ENCODE results near the gene CDC73.

- TF ChIP-seq CTCF (IDR thresholded peaks at IDR 0.05; ENCODE audit: low read depth, low read length, missing input control) = no peak
- TF ChIP-seq JUND (IDR thresholded peaks at IDR 0.05) = no peak
- TF ChIP-seq RAD21 (IDR thresholded peaks at IDR 0.05) = no peak
- TF ChIP-seq ATF3 (IDR thresholded peaks at IDR 0.05) = no peak
- no peak for TF ChIP-seq RXRA (IDR thresholded peaks at IDR 0.05)
- no peak for TF ChIP-seq FOXA2 (IDR thresholded peaks at IDR 0.05)
- TF ChIP-seq EGR1 (IDR thresholded peaks at IDR 0.05; ENCODE audit: low read depth in 2 of 2) = no peak
- TF ChIP-seq MAX (IDR thresholded peaks at IDR 0.05) = no peak
- TF ChIP-seq TAF1 (conservative IDR thresholded peaks at IDR 0.05) = no peak
- no peak for TF ChIP-seq SP1 (IDR thresholded peaks at IDR 0.05)
- no peak for TF ChIP-seq REST (IDR thresholded peaks at IDR 0.05)
- no peak for TF ChIP-seq GABPA (IDR thresholded peaks at IDR 0.05 in 1 of 2, conservative IDR thresholded peaks at IDR 0.05 in 1 of 2)
- no peak for TF ChIP-seq NR2F2 (IDR thresholded peaks at IDR 0.05)
Measured at GRCh38 chr1:193303849-193304248, 182.0 kb downstream of the CDC73 start.
